SK-MEL-5 (cell line): ENCODE data around the gene WDFY2. TPM values are rescaled to one million over a fixed set of nuclear protein-coding genes. Genes with fewer than 3 reads are reported as not detected.

Experiments used
- DNase-seq: peaks from one replicate; pipeline ENCODE4 v3.0.0-alpha.2; 2016; ENCODE audit warnings: low read depth, low spot score
- in situ Hi-C: cut with HindIII; loops from 2 replicates; pipeline ENCODE4 v1.10.0; 2016; ENCODE audit warnings: low sequenced_read_pairs, high pct_unique_total_duplicates, low pct_unique_long_range_greater_than_20kb
- total RNA-seq: library from RNA; depleted of rRNA; stranded (reverse); fragments of >200 nt; shearing (Covaris generic); gene quantifications from 2 replicates; pipeline ENCODE4 v1.2.3, GENCODE V29; 2014

The WDFY2 gene
- total RNA-seq, 1 experiment from 2014 or later, result 1.9 TPM

DNA sequence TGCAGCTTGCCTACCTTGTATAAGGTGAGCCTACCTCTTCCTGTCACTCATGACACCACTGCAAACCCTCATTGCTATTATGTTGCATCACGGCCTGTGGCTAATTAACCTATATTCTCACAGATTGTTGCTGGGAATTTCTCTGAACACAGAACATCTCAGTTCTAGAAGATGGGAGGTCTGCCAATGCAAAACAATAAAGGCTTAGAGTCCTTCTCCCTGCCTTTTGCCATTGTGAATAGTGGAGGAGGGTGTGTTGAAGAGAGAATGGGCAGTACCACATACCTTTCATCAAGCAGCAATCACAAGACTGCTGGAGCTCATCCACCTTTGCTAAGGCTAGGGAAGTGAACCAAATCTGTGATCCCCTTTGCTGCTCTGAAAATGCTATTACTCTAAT lies 34.4 kb downstream of the WDFY2 start:
- in situ Hi-C loops, result no loop called here
- peak; percentile 76 for DNase-seq

DNA sequence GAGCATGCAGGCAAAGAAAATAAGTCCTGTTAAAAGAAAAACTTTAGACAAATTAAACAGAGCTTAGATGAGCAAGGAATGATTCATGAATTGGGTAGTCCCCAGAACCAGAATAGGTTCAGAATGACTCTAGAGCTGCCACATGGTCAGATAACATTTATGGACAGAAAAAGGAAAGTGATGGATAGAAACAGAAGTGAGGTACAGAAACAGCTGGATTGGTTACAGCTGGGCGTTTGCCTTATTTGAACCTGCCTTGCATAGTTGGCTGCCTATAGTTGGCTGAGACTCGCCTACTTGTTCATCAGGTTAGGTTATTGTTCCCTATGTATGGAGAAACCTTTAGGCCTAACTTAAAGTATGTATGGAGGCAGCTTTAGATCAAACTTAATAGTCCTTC lies 35.4 kb downstream of the WDFY2 start:
- no peak for DNase-seq
- in situ Hi-C loops, result no loop called here

- DNase-seq, result no peak
- in situ Hi-C loops, result no loop called here
These were observed 36.1 kb downstream of the WDFY2 start for GRCh38 chr13:51620165-51620983.

- no peak for DNase-seq
- in situ Hi-C loops, result no loop called here
These were observed 37.3 kb downstream of the WDFY2 start for GRCh38 chr13:51621602-51622001.

DNA sequence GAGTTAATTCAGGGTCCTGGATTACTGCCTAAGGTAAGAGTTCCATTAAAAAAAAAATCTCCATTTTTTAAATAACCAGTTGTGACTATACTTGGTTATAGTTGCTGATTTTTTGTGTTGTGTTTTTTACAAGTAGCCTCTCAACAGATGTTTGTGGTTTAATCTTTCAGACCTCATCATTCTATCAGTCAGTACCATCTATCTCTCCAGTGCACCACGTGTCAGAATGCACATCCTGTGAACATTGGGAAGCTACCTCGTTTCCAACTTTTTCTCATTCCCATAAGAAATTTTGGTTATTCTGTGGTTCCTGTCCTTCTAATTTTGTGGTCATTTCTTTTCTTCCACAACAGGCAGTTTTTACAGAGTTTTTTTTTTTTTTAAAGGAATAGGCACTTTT lies 39.2 kb downstream of the WDFY2 start:
- DNase-seq, result no peak
- in situ Hi-C loops, result no loop called here

DNA sequence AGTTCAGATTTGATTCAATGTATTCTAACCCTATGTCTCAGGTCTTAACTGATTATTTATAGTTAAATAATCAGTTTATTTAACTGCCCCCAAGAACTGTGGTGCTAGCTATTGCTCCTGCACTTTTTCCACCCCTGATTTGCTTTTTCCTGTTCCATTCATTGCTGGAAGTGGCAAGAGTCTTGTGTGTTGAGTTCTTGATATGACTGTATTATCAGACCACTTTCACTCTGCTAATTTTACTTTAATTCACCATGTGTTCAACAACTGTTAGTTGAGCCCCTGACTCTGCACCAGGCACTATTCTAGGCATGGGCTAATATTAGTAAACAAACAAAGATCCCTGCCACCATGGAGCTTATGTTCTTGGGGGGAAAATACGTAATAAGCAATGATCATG lies 39.9 kb downstream of the WDFY2 start:
- DNase-seq, result no peak
- in situ Hi-C loops, result no loop called here

DNA sequence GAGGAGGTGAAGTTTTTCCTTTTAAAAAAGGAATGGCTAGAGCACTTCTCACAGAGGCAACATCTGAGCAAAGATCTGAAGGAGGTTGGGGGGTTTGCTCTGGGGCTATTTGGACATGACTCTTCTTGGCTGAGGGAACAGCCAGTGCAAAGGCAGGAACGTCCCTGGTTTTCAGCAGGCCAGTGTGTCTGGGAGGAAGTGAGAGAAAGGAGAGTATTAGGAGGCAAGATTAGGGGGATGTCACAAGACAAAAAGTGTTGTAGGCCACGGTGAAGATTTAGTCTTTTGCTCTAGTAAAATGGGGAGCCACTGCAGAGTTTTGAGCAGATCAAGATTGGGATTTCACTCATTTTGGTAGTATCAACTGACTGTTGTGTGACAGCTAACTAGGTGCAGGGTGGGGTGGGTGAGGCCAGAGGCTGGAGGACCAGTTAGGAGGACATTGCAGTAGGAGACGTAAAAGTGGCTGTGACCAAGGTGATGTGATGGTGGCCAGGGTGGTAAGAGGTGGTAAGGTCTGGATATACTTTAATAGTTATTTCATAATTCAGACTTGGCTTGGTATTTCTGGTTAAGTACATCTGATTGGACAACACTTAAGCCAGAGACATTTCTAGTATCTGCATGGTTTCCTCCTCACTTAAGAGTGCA lies 40.6 kb downstream of the WDFY2 start:
- DNase-seq, result no peak
- in situ Hi-C loops, result no loop called here

DNA sequence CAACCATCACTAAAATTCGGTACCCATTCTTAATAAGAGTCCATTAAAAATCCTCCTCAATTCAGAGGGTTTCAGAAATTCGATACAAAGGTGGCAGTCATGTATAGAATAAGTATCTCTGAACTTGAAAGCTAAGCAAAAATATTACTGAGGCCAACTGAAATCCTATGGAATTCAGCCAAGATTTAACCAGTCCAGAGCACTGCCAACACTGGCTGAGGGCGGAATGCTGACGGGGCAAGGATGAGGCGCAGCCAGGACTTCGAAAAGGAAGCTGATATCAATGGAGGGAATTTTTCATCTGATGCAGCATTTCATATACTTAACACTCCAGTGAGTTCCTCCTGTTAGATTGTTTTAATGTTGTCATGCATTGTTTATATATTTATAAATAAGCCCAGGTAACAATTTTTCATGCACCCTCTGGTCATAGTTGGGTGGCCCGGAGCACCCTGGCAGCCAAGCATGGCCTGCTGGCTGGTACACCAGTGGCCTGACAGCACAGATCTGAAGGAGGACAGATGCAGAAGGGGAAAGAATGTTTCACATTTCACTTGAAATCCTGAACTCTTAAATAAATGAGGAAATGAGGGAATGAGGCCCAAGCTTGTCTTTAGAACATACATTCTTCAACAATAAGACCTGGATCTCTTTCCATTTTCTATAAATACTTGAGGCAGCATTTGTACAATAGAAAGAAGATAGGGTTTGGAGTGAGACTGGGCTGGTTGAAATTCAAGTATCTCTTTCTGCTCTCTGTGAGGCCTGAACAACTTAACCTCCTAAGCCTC lies 41.5 kb downstream of the WDFY2 start:
- in situ Hi-C loops, result no loop called here

DNA sequence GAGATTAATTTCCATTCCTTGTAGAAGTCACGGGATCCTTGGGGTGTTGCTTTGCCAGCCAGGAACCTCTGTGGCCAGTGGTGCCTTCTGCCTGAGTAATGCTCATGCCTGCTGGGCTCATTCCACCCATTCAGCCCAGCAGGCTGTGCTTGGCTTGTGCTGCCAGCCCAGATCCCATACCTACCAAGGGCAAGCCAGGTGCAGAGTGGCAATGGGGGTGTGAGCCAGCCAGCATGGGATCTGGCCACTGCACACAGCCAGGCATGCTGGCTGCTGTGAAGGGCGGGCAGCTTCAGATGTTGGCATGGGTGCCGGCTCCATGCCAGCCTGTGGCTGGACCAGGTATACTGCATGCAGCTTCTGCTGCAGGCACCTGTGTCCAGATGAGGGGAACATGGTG lies 42.5 kb downstream of the WDFY2 start:
- in situ Hi-C loops, result no loop called here
- DNase-seq, result no peak

More for the DNA sequence above, 41.5 kb downstream of the WDFY2 start:
- no peak for DNase-seq

DNA sequence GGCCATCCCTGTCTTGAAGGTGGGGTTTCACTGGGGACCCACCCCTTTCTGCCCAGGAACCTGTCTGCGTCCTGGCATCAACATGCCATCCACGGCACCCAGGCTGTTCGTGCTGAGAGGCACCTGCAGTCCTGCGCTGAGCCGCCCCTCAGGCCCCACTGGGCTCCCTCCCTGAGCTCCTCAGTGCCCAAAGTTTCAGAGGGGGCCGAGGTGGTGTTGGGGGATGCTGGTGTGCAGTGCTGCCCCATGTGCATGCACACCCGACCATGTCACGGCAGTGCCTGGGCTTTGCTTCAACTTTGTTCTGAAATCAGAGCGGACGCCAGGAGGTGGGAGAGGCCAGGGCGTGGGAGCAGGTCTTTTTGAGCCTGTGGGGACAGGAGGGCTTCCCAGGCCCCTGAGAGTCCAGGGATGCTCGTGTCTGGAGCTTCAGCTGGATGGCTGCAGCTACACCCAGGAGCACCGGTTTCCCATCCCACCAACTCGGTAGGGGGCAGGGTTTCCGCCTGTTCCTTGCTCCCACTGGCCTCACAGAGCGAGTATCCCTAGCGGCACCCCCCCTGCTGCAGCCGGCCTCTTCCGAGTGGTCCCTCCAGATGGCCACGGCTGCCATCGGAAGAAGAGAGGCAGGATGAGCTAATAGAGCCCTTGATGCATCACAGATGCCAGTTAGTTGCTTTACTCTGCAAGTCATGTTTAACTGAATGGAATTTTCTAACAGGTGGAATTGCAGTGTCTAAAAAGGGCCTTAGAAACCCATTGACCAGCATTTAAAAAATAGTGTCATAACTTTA lies 44.0 kb downstream of the WDFY2 start:
- DNase-seq, result no peak
- in situ Hi-C loops, result no loop called here

DNA sequence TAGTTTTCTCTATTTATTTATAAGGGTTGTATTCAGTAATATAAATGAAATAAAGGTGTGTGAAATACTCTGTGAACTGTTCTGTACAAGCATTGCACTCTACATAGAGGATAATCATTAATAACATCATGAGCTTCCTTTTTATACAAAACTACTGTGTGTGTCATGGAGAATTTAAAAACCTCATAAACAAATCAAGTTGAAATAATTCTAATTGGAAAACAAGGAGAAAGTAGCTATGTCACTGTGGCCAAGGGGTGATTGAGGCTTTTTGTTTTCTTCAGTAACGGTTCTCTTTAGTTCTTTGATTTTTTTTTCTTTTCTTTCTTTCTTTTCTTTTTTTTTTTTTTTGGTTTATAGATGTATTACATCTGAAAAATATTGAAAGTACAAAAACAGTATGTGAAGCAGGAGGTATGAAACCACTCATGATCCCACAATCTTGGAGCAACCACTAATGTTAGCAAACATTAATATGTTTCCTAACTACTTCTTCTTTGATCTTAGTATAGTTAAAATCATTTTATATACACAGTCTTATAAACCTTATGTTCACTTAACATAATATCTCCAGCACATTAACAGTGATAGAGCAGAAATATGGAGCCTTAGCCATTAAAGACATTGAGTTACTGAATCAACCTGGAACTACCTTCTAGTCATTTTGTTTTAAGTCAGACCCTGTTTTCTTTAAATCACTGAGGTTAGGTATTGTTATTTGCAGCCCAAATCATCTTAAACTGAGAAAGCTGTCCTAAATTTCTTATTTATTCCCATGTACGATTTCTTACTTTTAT lies 45.4 kb downstream of the WDFY2 start:
- in situ Hi-C loops, result no loop called here
- DNase-seq, result no peak

DNA sequence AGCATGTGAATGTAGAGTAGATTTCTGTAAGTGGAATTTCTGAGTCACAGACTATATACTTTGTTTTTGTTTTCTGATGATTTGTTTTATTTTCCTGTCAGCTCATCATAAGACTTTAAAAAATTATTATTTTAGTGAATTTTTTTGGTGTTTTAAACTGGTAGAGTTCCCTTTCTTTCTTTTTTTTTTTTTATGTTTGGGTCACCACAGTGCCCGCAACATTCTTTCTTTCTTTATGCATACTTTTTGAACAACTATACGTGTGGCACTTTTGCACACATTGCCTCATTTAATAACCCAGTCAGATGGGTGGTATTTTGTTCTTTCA lies 46.0 kb downstream of the WDFY2 start:
- in situ Hi-C loops, result no loop called here
- DNase-seq, result no peak

GRCh38 chr13:51632591-51633362 lies 48.5 kb downstream of the WDFY2 start:
- DNase-seq, result peak; percentile 91
- in situ Hi-C loops, result no loop called here

- in situ Hi-C loops, result no loop called here
These were observed 51.0 kb downstream of the WDFY2 start for GRCh38 chr13:51635137-51635878.

DNA sequence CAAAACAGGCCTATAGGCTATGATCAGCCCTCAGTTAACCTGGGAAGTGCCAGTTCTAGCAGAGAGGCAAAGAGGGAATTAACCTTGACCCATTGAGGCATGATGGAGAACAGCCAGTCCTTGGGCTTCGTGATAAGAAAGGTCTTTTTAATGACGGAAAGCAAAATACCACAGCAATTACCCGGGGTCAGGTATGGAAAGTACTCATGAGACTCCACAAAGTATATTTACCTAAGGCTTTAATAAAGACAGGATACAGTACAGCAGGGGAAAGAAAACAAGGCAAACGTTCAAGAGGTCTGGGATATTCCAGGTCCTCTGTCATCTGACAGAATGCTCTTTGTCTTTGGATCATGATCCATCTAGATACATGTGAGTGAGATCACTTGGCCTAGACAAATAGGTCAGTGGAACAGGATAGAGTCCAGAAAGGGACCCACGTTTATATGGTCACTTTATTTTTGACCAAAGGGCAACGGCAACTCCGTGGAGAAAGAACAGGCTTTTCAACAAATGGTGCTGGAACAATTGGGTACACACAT lies 52.2 kb downstream of the WDFY2 start:
- peak; percentile 72 for DNase-seq
- in situ Hi-C loops, result no loop called here

More at GRCh38 chr13:51635137-51635878, 51.0 kb downstream of the WDFY2 start:
- DNase-seq, result no peak

GRCh38 chr13:51637852-51638215 lies 53.6 kb downstream of the WDFY2 start:
- in situ Hi-C loops, result no loop called here
- DNase-seq, result no peak
